IMR-90 (cell line): ENCODE results near the gene MRPL1.

Experiments used
- MXI1 ChIP-seq: IDR thresholded peaks from 2 replicates; pipeline ENCODE4 v1.6.1; 2012; ENCODE audit warnings: low read depth, mild to moderate bottlenecking, low read length, moderate library complexity, borderline replicate concordance
- TF ChIP-seq, protein P1 (sequence below): conservative IDR thresholded peaks from 2 replicates; pipeline ENCODE4 v1.5.1; 2012; ENCODE audit warnings: mild to moderate bottlenecking, low read depth, low read length, improper control_type of control experiment

DNA sequence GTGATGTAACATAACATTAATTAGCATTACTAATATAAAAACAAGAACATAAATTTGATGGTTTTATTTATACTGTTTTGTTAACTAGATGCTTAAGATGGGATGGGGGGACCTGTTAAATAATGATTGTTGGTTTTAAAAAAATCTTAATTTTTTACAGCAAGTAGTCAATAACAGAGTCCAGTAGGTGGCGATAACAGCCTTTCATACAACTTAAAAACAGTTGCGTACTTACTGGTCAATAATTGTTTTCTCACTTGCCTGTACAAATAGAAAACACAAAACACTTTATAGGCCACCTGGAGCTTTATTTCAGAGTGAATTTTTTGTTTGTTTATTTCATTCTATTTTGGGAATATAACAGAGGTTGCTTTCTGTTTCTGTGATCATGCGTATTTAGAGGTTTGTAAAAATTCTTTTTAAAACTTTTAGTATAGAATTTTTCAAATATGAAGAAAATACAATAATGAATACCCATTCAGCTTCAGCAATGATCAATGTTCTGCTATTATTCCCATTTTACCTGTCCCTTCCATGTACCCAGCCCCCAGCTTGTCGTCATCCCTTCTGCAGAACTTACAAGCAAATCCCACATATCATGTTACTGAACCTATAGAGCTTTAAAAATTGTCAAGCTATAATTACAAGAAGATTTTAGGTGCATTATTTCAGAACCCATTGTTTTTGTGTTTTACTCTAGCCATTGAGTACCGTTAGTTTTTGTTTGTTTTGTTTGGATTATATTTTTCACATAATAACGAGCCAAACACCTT, 97.1 kb downstream of the MRPL1 start:
- TF ChIP-seq, protein P1, sequence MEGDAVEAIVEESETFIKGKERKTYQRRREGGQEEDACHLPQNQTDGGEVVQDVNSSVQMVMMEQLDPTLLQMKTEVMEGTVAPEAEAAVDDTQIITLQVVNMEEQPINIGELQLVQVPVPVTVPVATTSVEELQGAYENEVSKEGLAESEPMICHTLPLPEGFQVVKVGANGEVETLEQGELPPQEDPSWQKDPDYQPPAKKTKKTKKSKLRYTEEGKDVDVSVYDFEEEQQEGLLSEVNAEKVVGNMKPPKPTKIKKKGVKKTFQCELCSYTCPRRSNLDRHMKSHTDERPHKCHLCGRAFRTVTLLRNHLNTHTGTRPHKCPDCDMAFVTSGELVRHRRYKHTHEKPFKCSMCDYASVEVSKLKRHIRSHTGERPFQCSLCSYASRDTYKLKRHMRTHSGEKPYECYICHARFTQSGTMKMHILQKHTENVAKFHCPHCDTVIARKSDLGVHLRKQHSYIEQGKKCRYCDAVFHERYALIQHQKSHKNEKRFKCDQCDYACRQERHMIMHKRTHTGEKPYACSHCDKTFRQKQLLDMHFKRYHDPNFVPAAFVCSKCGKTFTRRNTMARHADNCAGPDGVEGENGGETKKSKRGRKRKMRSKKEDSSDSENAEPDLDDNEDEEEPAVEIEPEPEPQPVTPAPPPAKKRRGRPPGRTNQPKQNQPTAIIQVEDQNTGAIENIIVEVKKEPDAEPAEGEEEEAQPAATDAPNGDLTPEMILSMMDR = peak; percentile 70
- TF ChIP-seq MXI1 = no peak
